ENCODE results near the gene SMAD6. TPM values are rescaled to one million over a fixed set of nuclear protein-coding genes. Genes with fewer than 3 reads are reported as not detected.

SMAD6 gene
- total RNA-seq, 1 experiment from 2014 or later = 19.9 TPM

- no peak for DNase-seq
- H3K27ac ChIP-seq (ENCODE audit: low read length) = no peak overlapping the region
- no peak overlapping the region for H3K4me2 ChIP-seq (ENCODE audit: low read length)
- intact Hi-C loops (cut with micrococcal nuclease) = no loop called here
- no peaks in the 10 kb centered on the region for H3F3A ChIP-seq (ENCODE audit: low read length, unreplicated experiment)
- H2AFZ ChIP-seq (ENCODE audit: low read length) = no peak overlapping the region
- H3K27me3 ChIP-seq (ENCODE audit: low read length) = no peaks in the 10 kb centered on the region
- H3K79me2 ChIP-seq (ENCODE audit: low read length) = 0 out of 2 replicates have a peak, but pooled peaks cover 4% of the 10 kb centered on the region
- H3K9me2 ChIP-seq (replicated peaks; ENCODE audit: low read length) = no peaks in the 10 kb centered on the region
- CTCF ChIA-PET = no interaction called here
- TF ChIP-seq EZH2phosphoT487 (IDR thresholded peaks at IDR 0.05; ENCODE audit: borderline replicate concordance, low read length) = no peak
- TF ChIP-seq EZH2 (IDR thresholded peaks at IDR 0.05; ENCODE audit: low read length, unreplicated experiment) = no peak
- no peaks in the 10 kb centered on the region for H4K20me1 ChIP-seq (ENCODE audit: low read length)
- no peak overlapping the region for H3K4me3 ChIP-seq (ENCODE audit: low read length)
- no TSS peak for BruUV-seq (replicated peaks)
- H3K36me3 ChIP-seq (ENCODE audit: low read depth, low read length) = no peaks in the 10 kb centered on the region; the same call in 1 of the 2 replicates
- H3K4me1 ChIP-seq (ENCODE audit: insufficient read depth, low read length) = peaks cover 19% of the 10 kb centered on the region
- no peak overlapping the region for H3K9ac ChIP-seq (ENCODE audit: low read length)
- POLR2A ChIA-PET (ENCODE audit: unreplicated experiment) = no interaction called here
- no peak for ATAC-seq
- H3K9me3 ChIP-seq (ENCODE audit: low read length) = no peaks in the 10 kb centered on the region
Observed at GRCh38 chr15:66721954-66722353, 19.9 kb downstream of the SMAD6 start.

DNA sequence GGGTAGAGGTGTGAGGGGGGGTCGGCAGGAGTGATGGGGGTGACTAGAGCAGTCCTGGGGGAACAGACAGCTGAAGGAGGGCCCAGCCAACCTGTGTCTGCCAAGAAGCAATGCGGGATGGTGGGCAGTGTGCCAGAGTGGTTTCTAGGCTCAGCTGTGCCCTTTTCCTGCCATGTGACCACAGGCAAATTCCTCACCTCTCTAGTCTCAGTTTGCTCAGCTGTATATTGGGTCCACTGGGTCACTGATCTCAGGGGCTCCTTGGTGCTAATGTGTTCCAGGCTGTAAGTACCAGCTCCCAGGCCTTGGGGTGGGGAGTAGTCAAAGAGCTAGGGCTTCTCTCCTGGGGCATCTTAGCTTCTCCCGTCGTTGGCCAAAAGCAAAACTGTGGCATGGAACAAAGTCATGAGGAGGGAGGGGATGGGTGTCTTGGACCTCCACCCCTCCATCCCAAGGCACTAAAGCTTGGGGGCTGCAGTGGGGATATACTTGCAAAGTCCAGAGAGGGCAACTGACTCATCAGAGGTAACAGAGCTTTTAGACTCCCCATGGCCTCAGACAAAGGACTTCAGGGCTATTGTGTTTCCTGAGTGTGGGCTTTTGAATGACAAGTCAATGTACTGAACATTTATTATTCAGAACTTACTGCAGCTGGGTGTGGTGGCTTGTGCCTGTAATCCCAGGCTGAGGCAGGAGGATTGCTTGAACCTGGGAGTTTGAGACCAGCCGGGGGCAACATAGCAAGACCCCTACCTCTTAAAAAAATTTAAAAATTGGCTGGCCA is 20.9 kb downstream of the SMAD6 start:
- Histone ChIP-seq H3K79me2 (ENCODE audit: low read length) (0 out of 2 replicates have a peak, but pooled peaks cover 4% of the 10 kb centered on the region), H3K4me3 (ENCODE audit: low read length) (no peak overlapping the region), H3K9me3 (ENCODE audit: low read length) (no peaks in the 10 kb centered on the region), H3K9me2 (replicated peaks; ENCODE audit: low read length) (no peaks in the 10 kb centered on the region), H3K36me3 (ENCODE audit: low read depth, low read length) (no peaks in the 10 kb centered on the region; the same call in 1 of the 2 replicates), H3K4me1 (ENCODE audit: insufficient read depth, low read length) (peaks cover 19% of the 10 kb centered on the region), H4K20me1 (ENCODE audit: low read length) (no peaks in the 10 kb centered on the region), H3K9ac (ENCODE audit: low read length) (no peak overlapping the region), H2AFZ (ENCODE audit: low read length) (no peak overlapping the region), H3K27me3 (ENCODE audit: low read length) (no peaks in the 10 kb centered on the region), H3K27ac (ENCODE audit: low read length) (no peak overlapping the region), H3K4me2 (ENCODE audit: low read length) (no peak overlapping the region), H3F3A (ENCODE audit: low read length, unreplicated experiment) (no peaks in the 10 kb centered on the region)
- ATAC-seq (no peak), DNase-seq (no peak)
- no TSS peak for BruUV-seq (replicated peaks)
- intact Hi-C loops (cut with micrococcal nuclease) = no loop called here
- no peak for TF ChIP-seq CTCF (conservative IDR thresholded peaks at IDR 0.05; ENCODE audit: low read depth, low read length)
- no peak for TF ChIP-seq EZH2 (IDR thresholded peaks at IDR 0.05; ENCODE audit: low read length, unreplicated experiment)
- no peak for TF ChIP-seq EZH2phosphoT487 (IDR thresholded peaks at IDR 0.05; ENCODE audit: borderline replicate concordance, low read length)
- POLR2A ChIA-PET (ENCODE audit: unreplicated experiment) = no interaction called here
- CTCF ChIA-PET = no interaction called here

DNA sequence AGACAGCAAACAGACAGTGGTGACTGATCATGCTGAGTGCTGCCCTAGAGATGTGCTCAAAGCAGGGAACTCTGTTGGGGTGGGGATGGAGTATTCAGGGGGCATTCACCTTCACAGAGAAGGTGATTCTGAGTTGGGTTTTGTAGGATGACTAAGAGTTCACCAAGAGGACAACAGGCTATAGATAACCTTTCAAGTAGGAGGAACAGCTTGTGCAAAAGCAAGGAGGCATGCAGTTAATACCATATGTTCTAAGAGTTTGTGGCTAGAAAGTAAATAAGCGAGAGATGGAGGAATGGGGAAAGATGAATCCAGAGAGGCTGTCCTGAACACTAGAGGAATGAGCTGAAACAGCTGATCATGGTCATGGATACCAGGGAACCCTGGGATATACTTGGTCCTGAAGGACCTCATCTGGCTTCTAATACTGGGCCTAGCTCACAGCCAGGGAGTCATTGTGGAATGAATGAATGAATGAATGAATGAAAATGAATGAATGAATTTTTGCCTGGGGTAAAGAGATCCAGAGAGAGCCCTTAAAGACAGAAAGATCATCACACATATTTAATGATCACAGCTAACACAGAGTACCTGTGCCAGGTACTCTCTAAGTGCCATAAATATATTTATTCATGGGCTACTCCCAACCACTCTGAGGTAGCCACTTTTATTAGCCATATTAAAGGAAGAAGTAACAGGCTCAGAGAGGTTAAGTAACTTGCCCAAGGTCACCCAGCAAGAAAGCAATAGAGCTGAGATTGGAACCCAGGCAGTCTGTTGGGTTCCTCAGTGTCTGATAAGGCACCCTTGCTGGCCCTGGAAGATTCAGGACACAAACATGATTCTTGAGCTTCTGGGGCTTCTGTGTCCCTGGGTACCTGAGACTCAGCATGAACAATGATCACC is 22.0 kb downstream of the SMAD6 start:
- intact Hi-C loops (cut with micrococcal nuclease) = no loop called here
- Histone ChIP-seq H3K9me2 (replicated peaks; ENCODE audit: low read length) (no peaks in the 10 kb centered on the region), H3K4me2 (ENCODE audit: low read length) (no peak overlapping the region), H3K4me1 (ENCODE audit: insufficient read depth, low read length) (peaks cover 14% of the 10 kb centered on the region), H3F3A (ENCODE audit: low read length, unreplicated experiment) (no peaks in the 10 kb centered on the region), H4K20me1 (ENCODE audit: low read length) (no peaks in the 10 kb centered on the region), H3K36me3 (ENCODE audit: low read depth, low read length) (no peaks in the 10 kb centered on the region; the same call in 1 of the 2 replicates), H2AFZ (ENCODE audit: low read length) (no peak overlapping the region), H3K9me3 (ENCODE audit: low read length) (no peaks in the 10 kb centered on the region), H3K4me3 (ENCODE audit: low read length) (no peak overlapping the region), H3K27me3 (ENCODE audit: low read length) (no peaks in the 10 kb centered on the region), H3K79me2 (ENCODE audit: low read length) (0 out of 2 replicates have a peak, but pooled peaks cover 4% of the 10 kb centered on the region), H3K27ac (ENCODE audit: low read length) (no peak overlapping the region), H3K9ac (ENCODE audit: low read length) (no peak overlapping the region)
- ChIA-PET CTCF (no interaction called here), POLR2A (ENCODE audit: unreplicated experiment) (no interaction called here)
- ATAC-seq (no peak), DNase-seq (no peak)
- TF ChIP-seq CTCF (conservative IDR thresholded peaks at IDR 0.05; ENCODE audit: low read depth, low read length) = no peak
- BruUV-seq (replicated peaks) = no TSS peak
